ENCODE data around the gene NPAS3.

GRCh38 chr14:33449703-33450395, 511.2 kb downstream of the NPAS3 start:
- no peak for TF ChIP-seq CTCF (IDR thresholded peaks at IDR 0.05)
- no peak for TF ChIP-seq POLR2A (IDR thresholded peaks at IDR 0.05)
